NCI-H526 (cell line): ENCODE measurements around the gene APEX2.
"Not testable (repeated sequence)": the region's sequence is repeated elsewhere in the genome, so short reads cannot be mapped to it uniquely, and the experiment has no call there.

ENCODE experiments used
- DNase-seq, 2 experiments: peaks; one replicate each; lab custom pipeline; 2025; lab: John Stamatoyannopoulos, UW

The APEX2 gene, protein sequence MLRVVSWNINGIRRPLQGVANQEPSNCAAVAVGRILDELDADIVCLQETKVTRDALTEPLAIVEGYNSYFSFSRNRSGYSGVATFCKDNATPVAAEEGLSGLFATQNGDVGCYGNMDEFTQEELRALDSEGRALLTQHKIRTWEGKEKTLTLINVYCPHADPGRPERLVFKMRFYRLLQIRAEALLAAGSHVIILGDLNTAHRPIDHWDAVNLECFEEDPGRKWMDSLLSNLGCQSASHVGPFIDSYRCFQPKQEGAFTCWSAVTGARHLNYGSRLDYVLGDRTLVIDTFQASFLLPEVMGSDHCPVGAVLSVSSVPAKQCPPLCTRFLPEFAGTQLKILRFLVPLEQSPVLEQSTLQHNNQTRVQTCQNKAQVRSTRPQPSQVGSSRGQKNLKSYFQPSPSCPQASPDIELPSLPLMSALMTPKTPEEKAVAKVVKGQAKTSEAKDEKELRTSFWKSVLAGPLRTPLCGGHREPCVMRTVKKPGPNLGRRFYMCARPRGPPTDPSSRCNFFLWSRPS

DNA sequence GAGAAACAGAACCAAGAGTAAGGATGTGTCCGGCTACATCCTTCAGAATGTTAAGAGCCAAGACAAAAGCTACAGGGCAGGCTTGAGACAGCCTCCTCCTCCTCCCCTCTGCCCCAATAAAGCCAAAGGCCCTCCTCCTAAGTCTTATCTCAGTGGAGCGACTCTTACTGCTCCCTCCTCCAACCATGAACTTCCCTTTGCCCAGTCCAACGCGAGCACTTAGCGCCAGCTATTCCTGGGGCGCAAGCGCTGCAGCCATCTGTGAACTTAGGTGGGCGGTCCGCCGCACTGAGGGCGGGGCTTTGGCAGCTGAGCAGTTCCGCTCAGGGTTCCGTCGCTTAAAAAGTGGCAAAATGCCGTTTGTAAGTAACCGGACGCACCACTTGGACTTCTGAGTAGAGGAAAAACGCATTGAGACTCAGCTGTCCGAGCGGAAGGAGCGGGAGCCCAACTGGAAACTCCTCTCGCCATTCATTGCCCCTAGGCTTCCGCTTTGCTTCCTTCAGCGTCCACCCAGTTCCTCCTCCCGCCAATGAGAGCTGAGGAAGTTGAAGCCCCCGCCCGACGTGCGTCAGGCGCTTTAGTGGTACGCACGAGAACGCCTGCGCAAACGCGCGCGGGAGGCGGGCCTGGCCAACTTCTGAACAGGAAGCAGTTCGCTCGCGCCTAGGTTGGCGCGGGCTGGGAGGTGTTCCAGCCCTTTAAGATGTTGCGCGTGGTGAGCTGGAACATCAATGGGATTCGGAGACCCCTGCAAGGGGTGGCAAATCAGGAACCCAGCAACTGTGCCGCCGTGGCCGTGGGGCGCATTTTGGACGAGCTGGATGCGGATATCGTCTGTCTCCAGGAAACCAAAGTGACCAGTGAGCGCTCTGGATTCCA is at the start of gene APEX2:
Gene APEX2 (plus strand): TSS at position 647 of the 882 bp plus-strand sequence. CDS start 60 bp downstream, at position 707.
- peak; percentile 88 to 94 for DNase-seq

DNA sequence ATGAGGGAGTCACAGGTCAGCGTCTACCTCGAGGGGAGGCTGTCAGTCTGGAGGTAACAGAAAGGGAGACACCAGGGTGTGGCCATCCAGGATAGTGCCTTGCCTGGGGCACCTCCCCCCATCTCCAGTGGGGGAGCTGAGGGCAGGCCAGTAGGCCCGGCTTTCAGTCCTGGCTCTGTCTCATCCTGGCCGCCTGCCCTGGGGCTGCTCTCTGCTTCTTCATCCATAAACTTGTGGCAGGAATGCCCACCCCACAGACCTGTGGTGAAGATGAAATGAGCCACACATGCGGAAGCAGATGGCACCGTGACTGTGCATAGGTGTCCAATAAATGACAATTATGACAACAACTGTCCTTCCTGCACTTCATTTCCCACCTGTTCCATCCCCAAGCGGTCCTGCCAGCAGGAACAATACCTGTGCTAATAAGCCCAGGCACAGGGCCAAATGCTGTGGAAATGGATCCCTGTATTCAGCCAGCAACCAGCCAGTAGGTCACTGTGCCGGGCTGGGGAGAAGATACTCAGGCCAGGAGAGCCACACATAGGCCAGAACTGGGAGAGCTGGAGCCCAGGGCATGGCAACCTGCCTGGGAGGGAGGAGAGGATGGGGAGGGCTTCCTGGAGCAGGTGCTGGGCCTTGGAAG is 49.3 kb upstream of the APEX2 start:
- DNase-seq, result no peak

DNA sequence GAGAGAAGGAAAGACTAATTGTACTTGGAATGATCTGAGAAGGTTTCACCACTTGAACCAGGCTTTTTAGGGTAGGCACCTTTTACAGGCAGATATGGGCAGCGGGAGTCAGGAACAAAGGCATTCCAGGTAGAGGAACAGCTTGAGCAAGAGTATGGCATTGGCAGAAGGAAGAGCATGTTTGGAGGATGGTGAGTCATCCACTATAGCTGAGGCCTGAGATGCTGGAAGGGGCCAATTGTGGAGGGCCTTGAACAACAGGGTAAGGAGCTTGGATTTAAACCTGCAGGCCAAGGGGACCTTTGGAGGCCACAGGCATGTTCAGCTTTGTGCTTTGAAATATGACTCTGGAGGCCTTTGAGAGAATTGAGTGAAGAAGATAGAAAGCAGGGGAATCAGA is 38.4 kb upstream of the APEX2 start:
- DNase-seq, result no peak

DNA sequence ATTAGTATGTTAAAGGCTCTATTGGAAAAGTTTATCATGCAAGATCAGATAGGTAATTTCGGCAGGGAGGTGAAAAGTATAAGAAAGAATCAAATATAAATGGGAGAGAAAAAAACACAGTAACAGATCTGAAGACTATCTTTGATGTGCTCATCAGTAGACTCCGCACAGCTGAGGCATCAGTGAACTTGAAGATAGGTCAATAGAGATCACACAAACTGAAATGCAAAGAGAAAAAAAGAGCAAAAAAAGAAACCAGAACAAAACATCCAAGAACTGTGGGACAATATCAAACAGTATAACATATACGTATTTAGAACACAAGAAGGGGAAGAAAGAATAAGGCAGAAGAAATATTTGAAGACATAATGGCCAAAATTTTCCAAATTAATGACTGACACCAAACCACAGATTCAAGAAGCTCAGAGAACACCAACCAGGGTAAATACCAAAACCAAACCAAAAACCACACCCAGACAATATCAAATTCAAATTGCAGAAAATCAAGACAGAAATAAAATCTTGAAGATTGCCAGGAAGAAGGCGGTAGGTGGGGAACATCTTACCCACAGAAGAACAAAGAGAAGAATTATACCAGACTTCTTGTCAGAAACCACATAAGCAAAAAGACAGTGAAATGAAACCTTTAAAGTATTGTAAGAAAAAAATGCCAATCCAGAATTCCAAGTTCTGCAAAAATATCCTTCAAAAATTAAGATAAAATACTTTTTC is 35.2 kb upstream of the APEX2 start:
- no peak for DNase-seq

DNA sequence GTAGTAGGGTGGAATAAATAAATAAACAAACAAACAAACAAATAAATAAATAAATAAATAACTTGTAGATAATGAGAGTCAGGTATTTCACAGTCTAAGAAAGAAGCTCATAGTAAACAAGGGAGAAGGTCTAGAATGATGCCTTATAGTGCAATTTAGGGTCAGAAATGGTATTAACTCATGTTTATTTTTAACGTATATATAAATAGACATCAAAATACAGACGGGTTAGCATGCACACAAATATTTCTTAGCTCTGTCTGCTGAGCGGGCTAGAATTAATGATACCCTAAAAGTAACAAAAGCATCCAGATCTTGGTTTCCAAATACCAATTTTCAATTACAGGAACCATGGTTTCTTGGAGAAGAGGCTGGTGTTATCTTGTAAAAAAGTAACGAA is 22.8 kb upstream of the APEX2 start:
- no peak for DNase-seq

GRCh38 chrX:54978448-54978847 is 21.7 kb upstream of the APEX2 start:
- DNase-seq, result no peak

DNA sequence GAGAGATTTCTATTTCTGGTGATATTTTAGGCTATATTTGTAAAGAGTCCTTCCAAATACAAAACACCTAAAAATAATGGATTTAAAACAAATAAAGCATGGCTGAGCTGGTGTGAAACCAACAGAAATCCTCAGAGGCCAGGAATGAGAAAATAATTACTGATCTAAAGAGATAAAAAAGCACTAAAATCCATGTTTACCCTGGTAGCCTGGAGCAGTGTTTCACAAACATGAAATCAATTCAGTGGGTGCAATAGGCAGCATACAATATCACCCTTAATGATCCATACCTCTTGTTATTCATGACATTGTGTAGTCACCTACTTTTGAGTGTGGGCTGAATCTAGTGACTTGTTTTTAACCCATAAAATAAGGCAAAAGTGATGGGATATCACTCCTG is 20.7 kb upstream of the APEX2 start:
- DNase-seq, result no peak

DNA sequence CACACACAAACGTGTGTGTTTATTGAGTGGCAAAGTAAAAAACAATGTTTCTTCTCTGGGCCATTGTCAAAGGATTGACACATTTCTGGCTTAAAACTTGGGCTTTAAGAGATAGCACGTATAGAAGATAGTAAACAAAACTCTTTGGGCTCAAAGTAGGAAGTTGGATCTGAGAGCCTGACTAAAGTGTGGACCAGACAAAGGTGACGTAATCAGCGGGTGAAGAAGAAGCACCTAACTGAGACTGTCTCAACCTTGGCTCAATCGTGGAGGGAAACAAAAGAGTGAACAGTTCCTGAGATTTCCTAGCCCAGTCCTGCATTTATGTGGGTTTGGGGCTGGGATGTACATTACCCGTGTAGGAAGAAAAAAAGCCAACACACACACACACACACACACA is 19.8 kb upstream of the APEX2 start:
- DNase-seq, result no peak

GRCh38 chrX:54983306-54983705 is 16.9 kb upstream of the APEX2 start:
- not testable (repeated sequence) for DNase-seq

- DNase-seq, result no peak
Observed at GRCh38 chrX:54991706-54992105, 8.5 kb upstream of the APEX2 start.

- no peak for DNase-seq
Observed at GRCh38 chrX:54992911-54993622, 7.1 kb upstream of the APEX2 start.

DNA sequence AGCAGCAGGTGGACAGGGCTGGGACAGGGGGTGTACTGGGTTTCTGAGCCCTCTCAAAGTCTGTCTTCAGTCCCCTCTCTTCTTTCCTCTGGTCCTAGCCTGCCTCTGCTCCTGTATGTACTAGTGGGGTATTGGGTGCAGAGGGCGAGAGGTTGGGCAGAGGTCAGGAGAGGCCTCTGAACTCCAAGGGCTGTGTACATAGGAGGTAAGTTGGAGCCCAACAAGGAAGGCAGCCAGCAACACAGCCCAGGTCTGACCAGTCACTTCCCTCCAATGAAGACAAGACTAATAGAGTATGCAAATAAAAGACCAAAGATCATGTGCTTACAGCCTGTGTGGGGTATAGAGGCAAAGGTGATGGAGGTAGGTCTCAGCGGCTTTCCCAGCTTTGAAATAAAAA is 6.1 kb upstream of the APEX2 start, which contains the start of gene PFKFB1:
Gene PFKFB1 (minus strand): TSS at position 90 of the 400 bp plus-strand sequence. CDS start 181 bp downstream, outside the sequence.
- no peak for DNase-seq

GRCh38 chrX:54994668-54995351 is 5.4 kb upstream of the APEX2 start:
- no peak for DNase-seq

DNA sequence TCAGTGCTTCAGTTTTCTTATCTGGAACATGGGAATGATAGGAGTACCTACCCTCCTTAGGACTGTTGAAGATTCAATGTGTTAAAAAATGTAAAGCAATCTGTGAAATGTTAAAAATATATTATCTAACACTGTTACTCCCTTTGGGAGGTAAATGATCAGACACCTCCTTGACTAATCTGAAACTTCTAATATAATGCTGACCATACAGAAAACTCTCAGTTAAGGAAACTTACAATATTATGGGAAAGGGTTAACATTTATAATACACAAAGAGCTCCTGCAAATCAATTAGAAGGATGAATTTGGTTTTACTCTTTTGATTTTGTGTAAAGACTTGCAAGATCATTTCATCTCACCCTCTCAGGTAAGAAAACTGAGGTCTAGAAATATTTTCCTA is 4.5 kb upstream of the APEX2 start:
- DNase-seq, result no peak

GRCh38 chrX:55004231-55004630 is 4.1 kb downstream of the APEX2 start:
- DNase-seq, result no peak

DNA sequence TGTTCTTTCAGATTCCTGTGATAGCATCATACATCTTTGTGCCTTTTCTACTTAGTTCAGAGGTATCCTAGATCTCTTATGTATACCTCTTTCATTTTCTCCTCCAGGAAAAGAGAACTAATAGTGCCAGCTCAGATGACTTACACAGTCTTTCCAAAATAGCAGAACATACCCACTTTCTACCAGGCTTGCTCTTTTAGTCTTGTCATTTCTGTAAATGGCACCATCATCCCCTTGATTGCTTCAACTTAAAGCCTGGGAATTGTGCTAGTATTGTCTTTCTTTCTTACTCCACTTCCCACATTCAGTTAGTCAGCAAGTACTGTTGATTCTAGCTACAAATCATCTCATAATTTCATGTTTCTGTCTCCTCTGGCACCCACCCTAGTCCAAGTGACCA is 5.1 kb downstream of the APEX2 start:
- no peak for DNase-seq

DNA sequence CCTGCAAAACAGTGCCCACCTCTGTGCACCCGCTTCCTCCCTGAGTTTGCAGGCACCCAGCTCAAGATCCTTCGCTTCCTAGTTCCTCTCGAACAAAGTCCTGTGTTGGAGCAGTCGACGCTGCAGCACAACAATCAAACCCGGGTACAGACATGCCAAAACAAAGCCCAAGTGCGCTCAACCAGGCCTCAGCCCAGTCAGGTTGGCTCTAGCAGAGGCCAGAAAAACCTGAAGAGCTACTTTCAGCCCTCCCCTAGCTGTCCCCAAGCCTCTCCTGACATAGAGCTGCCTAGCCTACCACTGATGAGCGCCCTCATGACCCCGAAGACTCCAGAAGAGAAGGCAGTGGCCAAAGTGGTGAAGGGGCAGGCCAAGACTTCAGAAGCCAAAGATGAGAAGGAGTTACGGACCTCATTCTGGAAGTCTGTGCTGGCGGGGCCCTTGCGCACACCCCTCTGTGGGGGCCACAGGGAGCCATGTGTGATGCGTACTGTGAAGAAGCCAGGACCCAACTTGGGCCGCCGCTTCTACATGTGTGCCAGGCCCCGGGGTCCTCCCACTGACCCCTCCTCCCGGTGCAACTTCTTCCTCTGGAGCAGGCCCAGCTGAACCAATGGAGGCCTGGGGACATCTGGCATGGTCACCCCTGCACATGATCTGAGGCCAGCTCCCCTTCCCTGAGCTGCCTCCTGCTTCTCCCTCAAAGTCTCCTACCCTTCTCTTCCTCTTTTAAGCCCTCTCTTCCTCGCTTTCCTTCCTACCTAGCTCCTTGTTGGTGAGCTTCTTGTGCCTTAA is 6.9 kb downstream of the APEX2 start:
- DNase-seq, result no peak

GRCh38 chrX:55007656-55008055 is 7.5 kb downstream of the APEX2 start:
- DNase-seq, result no peak

DNA sequence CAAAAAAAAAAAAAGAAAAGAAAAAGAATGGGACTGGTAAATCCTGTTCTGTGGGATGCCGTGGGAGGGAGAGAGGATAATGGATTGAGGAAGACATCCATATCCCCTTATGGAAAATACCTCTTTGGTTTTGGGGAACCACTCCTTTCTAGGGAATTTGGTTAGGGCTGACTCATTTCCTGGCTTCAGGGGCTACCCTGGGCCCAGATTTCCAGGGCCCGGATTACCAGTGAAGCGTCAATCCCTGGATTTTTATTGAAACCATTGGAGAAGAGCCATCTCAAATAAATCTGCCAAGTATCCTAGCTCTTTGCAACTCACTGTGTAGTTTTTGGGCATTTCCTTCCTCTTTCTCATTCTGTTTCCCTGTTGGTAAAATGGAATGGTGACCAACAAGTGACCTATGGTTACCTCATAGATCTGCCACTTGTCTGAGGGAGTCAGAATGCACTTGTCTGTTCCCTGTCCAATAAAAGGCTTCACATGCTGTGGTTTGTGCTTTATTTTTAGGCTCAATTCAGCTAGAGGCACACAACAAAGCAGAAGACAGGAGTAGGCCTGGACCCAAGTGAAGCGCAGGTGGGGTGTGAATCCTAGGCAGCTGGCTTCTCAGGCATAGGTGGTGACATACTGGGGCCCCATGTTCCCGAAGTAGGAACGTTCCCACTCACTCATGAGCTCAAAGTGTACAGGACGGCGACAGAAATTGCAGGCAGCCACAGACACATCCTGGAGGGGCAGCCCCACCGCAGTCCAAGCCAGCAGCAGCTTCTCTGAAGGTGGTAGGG is 8.6 kb downstream of the APEX2 start:
- no peak for DNase-seq
